Astrocyte of the hippocampus (primary cell): ENCODE data around the gene NCAPG2.

Source experiments
- DNase-seq: peaks from one replicate; pipeline ENCODE4 v3.0.0; 2011; ENCODE audit warnings: low read depth, low spot score

The NCAPG2 gene

GRCh38 chr7:158596745-158597144, 107.9 kb downstream of the NCAPG2 start:
- no peak for DNase-seq

- no peak for DNase-seq
These were observed 108.3 kb downstream of the NCAPG2 start for GRCh38 chr7:158596309-158596708.

- peak; percentile 51 for DNase-seq
These were observed 109.5 kb downstream of the NCAPG2 start for GRCh38 chr7:158595068-158595467.

GRCh38 chr7:158592541-158592940, 112.1 kb downstream of the NCAPG2 start:
- no peak for DNase-seq

- DNase-seq = no peak
These were observed 112.7 kb downstream of the NCAPG2 start for GRCh38 chr7:158591944-158592343.

GRCh38 chr7:158590181-158590530, 114.4 kb downstream of the NCAPG2 start:
- DNase-seq = no peak

- DNase-seq = no peak
These were observed 115.0 kb downstream of the NCAPG2 start for GRCh38 chr7:158589653-158590052.

- DNase-seq = no peak
These were observed 115.6 kb downstream of the NCAPG2 start for GRCh38 chr7:158588878-158589442.

GRCh38 chr7:158588085-158588877, 116.3 kb downstream of the NCAPG2 start:
- DNase-seq = peak; percentile 28

- peak; percentile 90 for DNase-seq
These were observed 117.2 kb downstream of the NCAPG2 start, which contains the start of gene PTPRN2 for GRCh38 chr7:158587162-158588084. Gene PTPRN2 (minus strand): TSS chr7:158587823.

GRCh38 chr7:158586499-158587161, 118.0 kb downstream of the NCAPG2 start:
- DNase-seq = no peak

GRCh38 chr7:158585721-158586498, 118.7 kb downstream of the NCAPG2 start:
- no peak for DNase-seq

- no peak for DNase-seq
These were observed 120.2 kb downstream of the NCAPG2 start for GRCh38 chr7:158584407-158584806.

- DNase-seq = no peak
These were observed 120.8 kb downstream of the NCAPG2 start for GRCh38 chr7:158583810-158584209.

GRCh38 chr7:158583143-158583542, 121.5 kb downstream of the NCAPG2 start:
- DNase-seq = no peak

GRCh38 chr7:158582089-158582456, 122.5 kb downstream of the NCAPG2 start:
- DNase-seq = no peak

GRCh38 chr7:158581440-158582088, 123.0 kb downstream of the NCAPG2 start:
- DNase-seq = no peak
